NCI-H1694 (cell line): ENCODE measurements around the gene ERC1.

Source experiments
- DNase-seq: peaks from one replicate; lab custom pipeline; 2025; lab: John Stamatoyannopoulos, UW

Gene ERC1

GRCh38 chr12:1510056-1510812, 519.2 kb downstream of the ERC1 start:
- no peak for DNase-seq

- no peak for DNase-seq
Measured at GRCh38 chr12:1515010-1515409, 524.0 kb downstream of the ERC1 start.

- DNase-seq = no peak
Measured at GRCh38 chr12:1515428-1515827, 524.4 kb downstream of the ERC1 start.

GRCh38 chr12:1517007-1517406, 526.0 kb downstream of the ERC1 start:
- DNase-seq = no peak

GRCh38 chr12:1517734-1518525, 526.9 kb downstream of the ERC1 start:
- no peak for DNase-seq

DNA sequence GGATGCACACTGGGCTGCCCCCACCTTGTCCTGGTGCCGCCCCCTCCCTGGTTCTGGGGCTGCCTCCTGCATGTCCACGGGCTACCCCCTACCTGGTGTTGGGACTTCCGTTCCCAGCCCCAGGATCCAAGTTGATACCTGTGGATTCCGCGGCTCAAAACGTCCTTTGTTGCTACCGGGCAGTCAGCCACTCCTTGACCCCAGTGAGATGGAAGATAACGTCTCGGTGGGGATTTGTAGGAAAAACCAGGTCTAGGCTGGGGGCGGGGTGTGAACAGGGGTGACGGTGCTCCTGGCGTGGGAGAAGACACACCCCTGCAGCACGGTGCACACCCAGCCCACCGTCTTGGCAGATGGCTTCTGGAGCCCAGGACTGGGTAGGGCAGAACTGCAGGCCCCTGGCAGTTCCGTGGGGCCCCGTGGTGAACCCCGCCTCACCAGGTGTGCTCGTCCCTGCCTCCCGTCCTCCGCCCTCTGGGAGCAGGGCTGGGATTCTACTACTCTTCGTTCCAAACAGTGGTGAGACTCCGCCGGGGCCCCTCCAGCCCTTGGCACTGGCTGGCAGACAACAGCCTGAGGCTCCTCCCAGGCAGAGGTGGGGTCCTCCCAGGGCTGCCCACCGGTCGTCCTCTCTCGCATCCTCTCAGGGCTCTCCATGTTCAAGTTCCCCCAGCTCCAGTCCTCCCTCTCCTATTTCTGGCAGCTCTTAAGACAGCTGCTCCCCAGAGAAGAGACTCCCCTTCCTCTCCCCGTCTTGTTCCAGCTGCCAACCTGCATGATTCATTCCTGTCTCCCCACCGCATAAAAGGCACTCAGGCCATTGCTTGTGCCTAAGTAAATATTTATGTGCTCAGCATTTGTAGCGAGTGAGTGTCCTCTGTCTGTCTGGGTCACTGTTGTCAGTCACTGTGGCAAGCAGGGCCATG, 527.8 kb downstream of the ERC1 start:
- DNase-seq = no peak

GRCh38 chr12:1519642-1520041, 528.6 kb downstream of the ERC1 start:
- DNase-seq = no peak

- DNase-seq = no peak
Measured at GRCh38 chr12:1523046-1523445, 532.0 kb downstream of the ERC1 start.

DNA sequence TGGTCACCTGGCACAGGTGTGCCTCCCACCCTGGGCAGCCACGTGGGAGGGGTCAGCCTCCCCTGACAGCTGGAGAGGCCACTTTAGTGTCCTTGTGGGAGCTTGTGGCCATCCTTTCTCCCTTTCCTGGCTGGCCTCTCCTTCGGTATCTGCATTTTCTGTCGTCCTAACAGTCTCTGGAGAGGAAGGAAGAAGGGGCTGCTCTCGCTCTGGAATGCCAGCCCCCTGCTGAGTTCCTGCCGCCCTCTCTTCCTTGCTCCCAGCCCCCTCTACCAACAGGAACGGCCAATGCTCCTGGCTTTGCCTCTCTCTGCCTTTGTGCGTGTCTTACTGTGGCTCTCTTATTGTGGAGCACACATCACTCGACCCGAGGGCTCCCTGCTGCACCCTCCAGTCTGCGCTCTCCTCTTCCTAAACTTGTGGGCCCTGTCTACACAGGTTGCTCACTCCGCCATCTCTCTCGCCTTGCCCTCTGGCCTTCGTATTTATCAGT, 532.6 kb downstream of the ERC1 start:
- no peak for DNase-seq

GRCh38 chr12:1525858-1526257, 534.8 kb downstream of the ERC1 start:
- no peak for DNase-seq

GRCh38 chr12:1527789-1528188, 536.8 kb downstream of the ERC1 start:
- DNase-seq = no peak

DNA sequence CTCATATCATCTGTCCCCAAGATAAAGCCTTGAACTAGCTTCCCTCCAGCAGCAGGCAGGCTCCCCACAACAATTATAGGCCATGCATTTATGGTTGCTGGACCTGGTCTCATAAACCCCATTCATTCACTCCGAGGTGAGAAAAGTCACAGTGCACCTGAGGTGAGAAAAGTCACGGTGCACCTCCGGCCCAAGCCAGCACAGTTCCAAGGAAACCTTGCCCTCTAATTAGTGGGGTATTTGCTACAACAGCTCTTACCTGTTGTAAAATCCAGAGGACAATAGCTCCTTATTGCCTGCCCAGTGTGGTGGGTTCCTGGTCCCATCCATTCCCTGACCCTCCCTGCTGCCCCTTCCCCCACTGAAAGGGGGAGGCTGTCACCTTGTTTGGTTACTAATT, 537.8 kb downstream of the ERC1 start:
- no peak for DNase-seq

GRCh38 chr12:1529228-1529861, 538.3 kb downstream of the ERC1 start:
- DNase-seq = no peak

- DNase-seq = no peak
Measured at GRCh38 chr12:1529862-1530591, 539.0 kb downstream of the ERC1 start.

DNA sequence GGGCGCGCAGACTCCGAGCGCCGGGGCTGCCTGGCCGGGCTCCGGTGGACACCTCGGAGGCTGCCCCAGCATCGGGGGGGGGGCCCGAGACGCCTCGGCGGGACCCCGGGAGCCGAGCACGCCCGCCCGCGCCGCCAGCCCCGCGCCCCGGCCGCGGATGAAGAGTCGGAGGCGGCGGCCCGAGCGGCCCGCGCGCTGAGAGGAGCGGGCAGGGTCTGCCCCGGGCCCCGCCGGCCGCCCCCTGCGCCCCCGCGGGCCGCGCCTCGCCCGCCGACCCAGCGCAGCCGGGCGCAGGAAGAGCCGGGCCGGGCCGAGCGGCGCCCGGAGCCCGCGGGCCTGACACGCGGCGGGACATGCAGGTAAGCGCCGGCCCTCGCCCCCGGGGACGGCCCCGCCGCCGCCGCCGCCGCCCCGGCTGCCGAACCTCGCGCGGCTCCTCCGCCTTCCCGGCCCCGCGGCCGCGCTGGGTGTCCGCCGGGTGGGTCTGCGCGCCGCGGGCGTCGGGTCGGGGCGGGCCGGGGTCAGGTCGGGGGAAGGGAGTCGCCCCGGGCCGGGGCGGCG, 539.6 kb downstream of the ERC1 start:
- DNase-seq = no peak

- DNase-seq = no peak
Measured at GRCh38 chr12:1531153-1531653, 540.2 kb downstream of the ERC1 start.

DNA sequence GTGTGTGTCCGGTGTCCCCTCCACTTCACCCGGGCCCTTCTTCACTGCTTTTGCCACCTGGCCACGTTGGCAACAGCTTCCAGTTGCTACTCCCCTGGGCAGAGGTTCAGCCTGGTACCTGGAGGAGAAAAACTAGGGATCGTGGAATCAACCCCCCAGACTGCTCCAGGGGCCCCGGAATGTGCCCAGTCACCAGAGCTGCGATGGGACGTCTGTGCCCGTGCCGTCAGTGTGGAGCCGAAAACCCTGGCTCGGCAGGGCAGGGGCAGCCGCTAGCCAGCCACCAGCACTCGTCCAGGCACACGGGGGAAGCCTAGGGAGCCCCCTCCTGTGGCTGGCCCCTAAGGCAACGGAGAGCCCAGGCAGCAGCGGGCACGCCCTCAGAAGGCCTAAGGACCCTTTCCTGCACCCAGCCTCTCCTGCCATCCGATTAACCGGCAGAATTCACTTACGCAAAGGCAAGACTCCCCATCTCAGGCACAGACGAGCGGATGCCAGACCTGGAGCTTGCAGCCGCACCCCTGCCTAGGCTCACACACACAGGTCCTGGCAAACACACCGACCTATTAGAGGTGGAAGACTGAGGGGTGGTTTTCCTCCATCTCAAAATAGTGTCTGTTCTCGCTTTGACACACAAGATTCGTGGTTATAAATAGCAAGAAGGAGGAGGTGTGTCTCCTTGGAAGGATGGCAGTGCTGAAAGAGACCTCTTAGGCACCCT, 540.8 kb downstream of the ERC1 start:
- DNase-seq = no peak

DNA sequence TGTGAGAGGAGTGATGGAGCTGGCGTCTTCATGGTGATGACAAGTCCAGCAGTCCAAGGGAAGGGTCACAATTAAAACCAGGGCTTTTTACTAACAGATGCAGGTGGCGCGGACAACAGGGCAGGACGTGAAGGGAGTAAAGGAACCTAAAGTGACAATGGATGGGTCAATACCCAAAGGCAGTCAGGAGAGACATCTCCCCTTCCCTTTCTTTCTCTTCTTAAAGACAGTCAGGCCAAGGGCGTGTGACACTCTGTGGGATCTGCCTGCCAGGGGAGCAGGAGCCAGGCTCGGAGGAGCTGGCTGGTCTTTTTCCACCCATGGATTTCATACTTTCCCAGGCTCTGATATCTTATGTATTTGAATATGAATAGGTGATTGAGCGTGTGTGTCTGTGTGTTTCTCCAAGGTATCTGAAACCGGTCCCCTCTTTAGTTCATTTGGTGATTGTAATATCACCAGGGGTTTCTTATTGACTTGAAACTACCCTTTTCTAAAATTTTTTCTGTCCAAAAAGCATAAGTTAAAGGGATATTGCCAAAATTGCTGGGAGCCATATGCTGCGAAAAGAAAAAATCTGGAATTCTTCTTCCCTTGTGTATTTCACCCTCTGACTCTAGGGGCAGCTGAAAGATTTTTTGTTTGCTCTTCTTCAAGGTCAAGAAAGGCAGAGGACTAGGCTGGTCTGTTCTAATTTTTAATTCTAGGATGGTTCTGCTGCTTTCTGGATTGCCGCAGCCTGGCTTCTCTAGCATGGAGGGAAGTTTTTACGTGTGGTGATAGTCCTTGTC, 541.5 kb downstream of the ERC1 start:
- DNase-seq = no peak

GRCh38 chr12:1533205-1533601, 542.2 kb downstream of the ERC1 start:
- DNase-seq = no peak
